Central memory CD8-positive, alpha-beta T cell (primary cell): ENCODE data around the gene EPC2.
A peak's percentile ranks its signal among the peaks of the same experiment; 100 is the strongest.
"Not testable (repeated sequence)": the region's sequence is repeated elsewhere in the genome, so short reads cannot be mapped to it uniquely, and the experiment has no call there.

Experiments
- ATAC-seq: fragments of 150-1000 bp; cut with Tn5 transposase; replicated peaks from 2 replicates; pipeline ENCODE4 v1.10.0; 2022; ENCODE audit warnings: mild to moderate bottlenecking, moderate FRiP score, moderate number of reproducible peaks; ENCODE audit not compliant: poor library complexity, severe bottlenecking; ENCODE audit errors: extremely low read depth
- DNase-seq, 2 donors: peaks; one replicate each; pipeline ENCODE4 v3.0.0; 2021; ENCODE audit warnings: low spot score in 2 of 2
- H3K27ac Mint-ChIP-seq: one replicate; pipeline ENCODE4 v1.8.0; 2022; ENCODE audit warnings: low read depth, mild to moderate bottlenecking, moderate library complexity, mixed read lengths
- H3K27me3 Mint-ChIP-seq: one replicate; pipeline ENCODE4 v1.8.0; 2022; ENCODE audit warnings: mixed read lengths
- H3K36me3 Mint-ChIP-seq: one replicate; pipeline ENCODE4 v1.8.0; 2022; ENCODE audit warnings: mild to moderate bottlenecking, moderate library complexity, mixed read lengths; ENCODE audit not compliant: insufficient read depth
- H3K4me1 Mint-ChIP-seq: one replicate; pipeline ENCODE4 v1.8.0; 2022; ENCODE audit warnings: mixed read lengths
- H3K4me3 Mint-ChIP-seq: one replicate; pipeline ENCODE4 v1.8.0; 2022; ENCODE audit warnings: mild to moderate bottlenecking, moderate library complexity, mixed read lengths
- H3K9me3 Mint-ChIP-seq: one replicate; pipeline ENCODE4 v1.8.0; 2022; ENCODE audit warnings: mixed read lengths

EPC2 gene

DNA sequence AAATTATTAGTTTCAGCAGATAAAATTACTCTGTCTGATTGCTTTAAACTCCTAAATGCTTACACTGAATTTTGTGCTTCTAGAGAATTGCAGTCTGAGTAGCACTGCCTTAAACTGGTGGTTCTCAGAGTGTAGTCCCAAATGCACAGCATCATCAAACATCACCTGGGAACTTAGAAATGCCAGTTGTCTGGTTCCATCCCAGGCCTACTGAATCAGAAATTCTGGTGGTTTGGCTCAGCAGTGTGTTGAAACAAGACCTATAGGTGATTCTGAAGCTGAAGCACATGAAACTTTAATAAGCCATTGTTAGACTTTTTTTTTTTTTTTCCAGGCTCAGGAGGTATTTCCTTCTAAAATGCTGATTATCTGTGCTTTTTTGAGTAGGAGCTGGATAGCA, 22.0 kb downstream of the EPC2 start:
- H3K27ac Mint-ChIP-seq = no peak overlapping the region
- ATAC-seq = no peak
- no peak for DNase-seq
- H3K4me1 Mint-ChIP-seq = peaks cover 54% of the 10 kb centered on the region
- peaks cover 14% of the 10 kb centered on the region for H3K36me3 Mint-ChIP-seq
- peak overlapping the region; percentile 32 for H3K4me3 Mint-ChIP-seq
- H3K27me3 Mint-ChIP-seq = no peaks in the 10 kb centered on the region
- no peaks in the 10 kb centered on the region for H3K9me3 Mint-ChIP-seq

DNA sequence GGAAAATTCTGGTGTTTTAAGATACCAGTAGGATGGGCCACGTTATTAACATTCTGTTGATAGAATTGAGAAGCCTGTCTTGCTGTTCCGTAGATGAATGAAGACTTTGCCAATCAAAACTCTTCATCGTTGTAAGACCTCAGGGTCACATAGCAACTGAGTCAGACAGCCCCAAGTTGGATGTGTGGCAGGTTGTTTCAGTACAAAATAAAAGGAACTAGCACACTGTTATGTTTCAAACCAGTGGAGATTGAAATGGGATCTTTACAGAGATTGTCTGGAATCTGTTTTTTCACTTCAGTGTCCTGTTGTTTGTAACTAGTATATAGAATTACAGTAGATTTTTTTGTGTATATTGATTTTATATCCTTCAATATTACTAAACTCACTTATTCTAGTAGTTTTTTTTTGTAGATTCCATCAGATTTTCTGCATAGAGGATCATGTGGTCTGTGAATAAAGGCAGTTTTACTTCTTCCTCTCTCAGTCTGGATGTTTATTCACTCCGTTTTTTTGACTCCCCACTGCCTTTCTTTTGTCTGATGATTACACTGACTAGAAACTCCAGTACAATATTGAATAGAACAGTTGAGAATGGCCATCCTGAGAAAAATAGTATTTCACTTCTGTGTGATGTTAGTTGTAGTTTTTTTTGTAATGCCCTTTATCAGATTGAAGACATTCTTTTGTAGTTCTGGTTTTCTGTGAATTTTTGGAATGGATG, 22.7 kb downstream of the EPC2 start:
- Mint-ChIP-seq H3K4me1 (peaks cover 59% of the 10 kb centered on the region), H3K36me3 (peaks cover 10% of the 10 kb centered on the region), H3K4me3 (peak overlapping the region; percentile 41), H3K9me3 (no peaks in the 10 kb centered on the region), H3K27ac (no peak overlapping the region), H3K27me3 (no peaks in the 10 kb centered on the region)
- no peak for DNase-seq
- no peak for ATAC-seq

DNA sequence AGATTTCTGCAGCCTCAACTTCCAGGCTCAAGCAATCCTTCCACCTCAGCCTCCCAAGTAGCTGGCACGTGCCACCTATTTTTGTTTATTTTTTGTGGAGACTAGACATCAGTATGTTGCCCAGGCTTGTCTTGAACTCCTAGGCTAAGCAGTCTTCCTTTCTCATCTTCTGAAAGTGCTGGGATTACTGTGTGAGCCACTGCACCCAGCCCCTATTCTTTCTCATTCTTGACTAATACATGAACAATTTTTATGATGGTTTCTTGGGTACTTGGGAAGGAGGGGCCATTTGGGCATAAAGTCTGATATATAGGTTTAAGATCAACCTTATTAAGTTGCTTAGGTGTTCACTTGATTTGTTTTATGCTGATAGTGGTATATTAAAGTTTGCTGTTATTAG, 26.2 kb downstream of the EPC2 start:
- DNase-seq (no peak), ATAC-seq (no peak)
- Mint-ChIP-seq H3K36me3 (peaks cover 5% of the 10 kb centered on the region), H3K9me3 (peaks cover 5% of the 10 kb centered on the region), H3K27me3 (no peaks in the 10 kb centered on the region), H3K4me1 (peaks cover 81% of the 10 kb centered on the region), H3K4me3 (no peak overlapping the region), H3K27ac (no peak overlapping the region)

DNA sequence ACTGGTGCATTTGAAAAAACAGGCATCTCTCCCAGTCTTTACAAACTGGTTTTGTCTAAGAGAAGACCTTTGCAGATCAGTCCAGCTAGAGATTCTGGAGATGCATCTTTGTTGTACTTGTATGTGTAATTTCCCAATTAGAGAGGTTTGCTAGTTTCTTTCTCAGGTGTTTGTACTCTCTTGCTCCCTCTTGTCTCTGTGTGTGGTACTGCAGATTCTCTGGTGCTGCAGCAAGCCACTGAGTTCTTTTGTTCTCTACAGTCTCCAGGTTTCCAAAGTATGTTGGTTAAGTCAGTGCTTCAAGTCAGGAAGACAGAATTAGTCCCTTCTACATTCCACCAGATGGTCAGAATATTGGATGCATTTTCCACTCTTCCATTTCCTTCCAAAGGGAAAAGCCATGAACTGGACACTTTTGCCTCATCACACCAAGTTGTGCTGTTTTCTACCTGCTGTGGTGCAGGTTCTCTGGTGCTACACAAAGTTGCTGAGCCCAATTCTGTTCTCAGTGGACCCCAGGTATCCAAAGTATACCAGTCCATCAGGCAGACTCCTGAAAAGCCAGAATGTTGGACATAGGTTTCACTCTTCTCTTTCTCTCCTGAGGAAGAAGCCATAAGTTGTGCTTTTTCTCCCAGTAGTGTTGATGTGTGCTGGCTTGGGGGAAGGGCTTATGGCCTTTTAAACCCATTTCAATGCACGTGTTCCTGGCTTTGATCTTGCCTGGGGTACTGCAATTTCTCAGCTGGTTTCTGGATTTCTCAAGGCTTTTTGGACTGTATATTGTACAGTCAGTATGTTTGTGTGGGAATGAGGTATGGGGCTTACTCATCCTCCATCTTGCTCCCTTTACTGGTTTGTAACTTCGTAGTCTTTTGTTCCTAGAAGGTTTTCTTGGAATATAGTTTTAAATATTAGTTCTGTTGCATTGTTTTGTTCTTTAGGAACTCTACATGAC, 29.8 kb downstream of the EPC2 start:
- ATAC-seq (no peak), DNase-seq (no peak)
- Mint-ChIP-seq H3K4me3 (no peak overlapping the region), H3K9me3 (peaks cover 5% of the 10 kb centered on the region), H3K27ac (no peak overlapping the region), H3K4me1 (peaks cover 64% of the 10 kb centered on the region), H3K27me3 (no peaks in the 10 kb centered on the region), H3K36me3 (peaks cover 4% of the 10 kb centered on the region)

DNA sequence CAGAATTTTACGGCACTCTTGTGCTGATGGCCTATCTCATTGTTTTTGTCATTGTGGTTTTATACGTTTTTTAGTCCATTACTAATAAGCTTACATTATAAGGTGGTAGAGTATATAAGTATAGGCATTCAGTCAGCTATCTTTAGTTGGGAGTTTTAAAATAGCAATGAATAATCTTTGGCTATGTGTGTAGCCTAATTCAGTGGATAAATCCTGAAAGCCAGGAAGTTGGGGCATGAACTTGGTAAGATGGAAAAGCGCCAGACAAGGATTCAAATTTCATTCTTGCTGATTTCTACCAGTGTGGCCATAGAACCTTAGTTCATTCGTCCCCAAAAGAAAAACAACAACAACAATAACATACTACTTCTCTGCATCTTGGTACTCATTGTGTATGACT, 31.2 kb downstream of the EPC2 start:
- Mint-ChIP-seq H3K4me3 (no peak overlapping the region), H3K27ac (no peak overlapping the region), H3K4me1 (peaks cover 60% of the 10 kb centered on the region), H3K27me3 (no peaks in the 10 kb centered on the region), H3K36me3 (peaks cover 5% of the 10 kb centered on the region), H3K9me3 (peaks cover 5% of the 10 kb centered on the region)
- DNase-seq (no peak), ATAC-seq (no peak)

DNA sequence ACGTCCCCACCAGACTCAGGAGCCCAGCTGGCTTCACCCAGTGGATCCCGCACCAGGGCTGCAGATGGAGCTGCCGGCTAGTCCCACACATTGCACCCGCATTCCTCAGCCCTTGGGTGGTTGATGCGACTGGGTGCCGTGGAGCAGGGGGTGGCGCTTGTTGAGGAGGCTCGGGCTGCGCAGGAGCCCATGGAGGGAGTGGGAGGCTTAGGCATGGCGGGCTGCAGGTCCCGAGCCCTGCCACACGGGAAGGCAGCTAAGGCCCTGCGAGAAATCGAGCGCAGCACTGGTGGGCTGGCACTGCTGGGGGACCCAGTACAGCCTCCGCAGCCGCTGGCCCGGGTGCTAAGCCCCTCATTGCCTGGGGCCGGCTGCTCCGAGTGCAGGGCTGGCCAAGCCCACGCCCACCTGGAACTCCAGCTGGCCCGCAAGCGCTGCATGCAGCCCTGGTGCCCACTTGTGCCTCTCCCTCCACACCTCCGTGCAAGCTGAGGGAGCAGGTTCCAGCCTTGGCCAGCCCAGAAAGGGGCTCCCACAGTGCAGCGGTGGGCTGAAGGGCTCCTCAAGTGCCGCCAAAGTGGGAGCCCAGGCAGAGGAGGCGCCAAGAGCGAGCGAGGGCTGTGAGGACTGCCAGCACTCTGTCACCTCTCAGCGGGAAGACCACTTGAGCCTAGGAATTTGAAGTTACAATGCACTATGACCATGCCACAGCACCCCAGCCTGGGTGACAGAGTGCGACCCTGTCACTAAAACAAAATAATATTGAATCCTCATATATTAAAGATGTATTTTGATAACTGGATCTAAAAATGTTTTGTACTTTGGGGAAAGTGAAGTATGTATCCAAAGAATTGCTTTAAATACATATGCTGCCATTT, 34.0 kb downstream of the EPC2 start:
- H3K4me1 Mint-ChIP-seq = peaks cover 52% of the 10 kb centered on the region
- H3K27me3 Mint-ChIP-seq, H3K9me3 Mint-ChIP-seq, DNase-seq, H3K4me3 Mint-ChIP-seq, H3K36me3 Mint-ChIP-seq, ATAC-seq, H3K27ac Mint-ChIP-seq: not testable (repeated sequence)

DNA sequence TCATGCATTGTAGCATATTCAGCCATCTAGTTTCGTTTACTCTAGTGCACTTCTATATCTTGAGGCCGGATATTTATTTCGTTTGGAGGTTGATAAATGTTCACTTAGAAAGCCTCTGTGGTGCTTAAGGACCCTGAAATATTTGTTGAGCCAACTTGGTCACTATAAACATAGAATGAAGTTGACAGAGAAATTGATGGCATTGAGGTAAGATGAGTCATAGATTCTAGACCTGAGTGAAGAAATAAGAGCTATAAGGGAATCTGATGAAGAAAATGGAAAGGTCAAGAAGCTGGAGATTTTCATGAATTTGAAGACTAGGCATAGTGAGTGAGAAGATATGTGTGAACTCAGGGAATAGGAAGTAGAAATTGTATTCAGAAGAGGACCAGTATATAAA, 35.9 kb downstream of the EPC2 start:
- no peak overlapping the region for H3K4me3 Mint-ChIP-seq
- H3K36me3 Mint-ChIP-seq = peaks cover 11% of the 10 kb centered on the region
- H3K9me3 Mint-ChIP-seq = no peaks in the 10 kb centered on the region
- H3K4me1 Mint-ChIP-seq = peaks cover 44% of the 10 kb centered on the region
- no peak for ATAC-seq
- H3K27ac Mint-ChIP-seq = peak overlapping the region; percentile 4
- no peak for DNase-seq
- H3K27me3 Mint-ChIP-seq = no peaks in the 10 kb centered on the region

DNA sequence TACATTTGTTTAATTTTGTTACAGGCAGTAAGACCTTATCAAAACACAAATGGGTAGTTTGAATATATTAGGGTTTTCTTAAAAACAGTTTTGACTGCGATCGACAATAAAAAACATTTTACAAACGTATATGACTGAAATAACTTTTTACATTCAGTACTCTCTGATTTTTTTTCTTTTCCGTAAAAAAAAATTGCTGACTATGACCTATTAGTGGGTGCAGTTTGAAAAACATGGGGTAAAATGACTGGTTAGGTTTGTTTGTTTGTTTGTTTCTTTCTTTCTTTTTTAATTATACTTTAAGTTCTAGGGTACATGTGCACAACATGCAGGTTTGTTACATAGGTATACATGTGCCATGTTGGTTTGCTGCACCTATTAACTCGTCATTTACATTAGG, 36.9 kb downstream of the EPC2 start:
- Mint-ChIP-seq H3K4me3 (no peak overlapping the region), H3K27me3 (no peaks in the 10 kb centered on the region), H3K27ac (peak overlapping the region; percentile 4), H3K9me3 (no peaks in the 10 kb centered on the region), H3K4me1 (peaks cover 44% of the 10 kb centered on the region), H3K36me3 (peaks cover 12% of the 10 kb centered on the region)
- ATAC-seq (no peak), DNase-seq (no peak)

DNA sequence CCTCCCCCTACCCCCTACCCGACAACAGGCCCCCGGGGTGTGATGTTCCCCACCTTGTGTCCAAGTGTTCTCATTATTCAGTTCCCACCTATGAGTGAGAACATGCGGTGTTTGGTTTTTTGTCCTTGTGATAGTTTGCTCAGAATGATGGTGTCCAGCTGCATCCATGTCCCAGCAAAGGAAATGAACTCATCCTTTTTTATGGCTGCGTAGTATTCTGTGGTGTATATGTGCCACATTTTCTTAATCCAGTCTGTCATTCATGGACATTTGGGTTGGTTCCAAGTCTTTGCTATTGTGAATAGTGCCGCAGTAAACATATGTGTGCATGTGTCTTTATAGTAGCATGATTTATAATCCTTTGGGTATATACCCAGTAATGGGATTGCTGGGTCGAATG, 37.3 kb downstream of the EPC2 start:
- DNase-seq, ATAC-seq, H3K4me3 Mint-ChIP-seq, H3K27me3 Mint-ChIP-seq, H3K9me3 Mint-ChIP-seq, H3K27ac Mint-ChIP-seq: not testable (repeated sequence)
- peaks cover 42% of the 10 kb centered on the region for H3K4me1 Mint-ChIP-seq
- peaks cover 12% of the 10 kb centered on the region for H3K36me3 Mint-ChIP-seq

DNA sequence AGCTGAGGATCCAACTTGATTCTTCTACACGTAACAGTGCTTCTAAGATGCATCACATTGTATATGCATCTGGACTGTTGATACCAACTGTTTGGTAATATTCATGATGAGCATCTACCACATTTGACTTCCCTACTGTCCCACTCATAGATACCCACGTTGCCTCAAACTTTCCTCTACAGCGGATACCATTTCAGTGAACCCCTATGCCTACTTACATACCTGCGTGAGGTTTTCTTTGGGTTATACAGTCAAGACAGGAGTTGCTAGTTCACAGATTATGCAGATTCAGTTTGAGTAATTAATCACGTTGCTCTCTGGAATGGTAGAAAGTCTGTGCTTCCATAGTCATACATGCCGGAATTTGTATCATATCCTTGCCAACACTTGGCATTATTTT, 40.0 kb downstream of the EPC2 start:
- peaks cover 11% of the 10 kb centered on the region for H3K36me3 Mint-ChIP-seq
- H3K27ac Mint-ChIP-seq = no peak overlapping the region
- ATAC-seq = no peak
- no peak overlapping the region for H3K4me3 Mint-ChIP-seq
- no peaks in the 10 kb centered on the region for H3K9me3 Mint-ChIP-seq
- peaks cover 54% of the 10 kb centered on the region for H3K4me1 Mint-ChIP-seq
- no peaks in the 10 kb centered on the region for H3K27me3 Mint-ChIP-seq
- DNase-seq = no peak

DNA sequence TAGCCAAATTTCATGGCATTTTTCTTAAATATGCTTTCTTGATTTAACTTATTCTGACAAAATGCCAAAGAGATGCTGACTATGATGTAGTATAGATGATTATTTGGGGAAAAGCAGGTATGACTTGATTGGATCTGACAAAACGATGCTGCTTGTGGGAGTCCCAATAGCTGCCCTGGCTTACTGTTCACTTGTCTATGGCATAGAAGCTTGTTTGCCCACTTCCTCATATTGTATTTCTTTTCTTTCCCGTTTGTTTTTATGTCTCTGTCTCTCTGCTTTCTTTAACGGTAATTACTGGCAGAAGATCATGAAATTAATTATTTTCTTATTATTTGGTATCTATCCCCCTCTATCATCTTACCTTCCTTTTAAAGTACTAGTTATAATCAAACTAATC, 43.0 kb downstream of the EPC2 start:
- peaks cover 43% of the 10 kb centered on the region for H3K4me1 Mint-ChIP-seq
- DNase-seq = no peak
- no peaks in the 10 kb centered on the region for H3K9me3 Mint-ChIP-seq
- H3K36me3 Mint-ChIP-seq = peaks cover 18% of the 10 kb centered on the region
- ATAC-seq = no peak
- H3K4me3 Mint-ChIP-seq = no peak overlapping the region
- H3K27me3 Mint-ChIP-seq = no peaks in the 10 kb centered on the region
- no peak overlapping the region for H3K27ac Mint-ChIP-seq

DNA sequence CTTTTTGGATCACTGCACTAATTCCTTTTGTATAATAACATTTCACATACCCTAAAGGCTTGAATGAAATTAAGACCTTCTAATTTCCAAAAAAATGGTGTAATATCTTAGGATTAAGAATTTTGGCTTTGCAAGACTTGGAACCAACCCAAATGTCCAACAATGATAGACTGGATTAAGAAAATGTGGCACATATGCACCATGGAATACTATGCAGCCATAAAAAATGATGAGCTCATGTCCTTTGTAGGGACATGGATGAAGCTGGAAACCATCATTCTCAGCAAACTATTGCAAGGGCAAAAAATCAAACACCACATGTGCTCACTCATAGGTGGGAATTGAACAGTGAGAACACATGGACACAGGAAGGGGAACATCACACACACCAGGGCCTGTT, 43.5 kb downstream of the EPC2 start:
- H3K36me3 Mint-ChIP-seq = peaks cover 18% of the 10 kb centered on the region
- not testable (repeated sequence) for ATAC-seq, H3K9me3 Mint-ChIP-seq, DNase-seq, H3K27me3 Mint-ChIP-seq, H3K27ac Mint-ChIP-seq, H3K4me3 Mint-ChIP-seq
- peaks cover 38% of the 10 kb centered on the region for H3K4me1 Mint-ChIP-seq
